Measurements from ENCODE around the gene ABHD15. TPM values are rescaled to one million over a fixed set of nuclear protein-coding genes. Genes with fewer than 3 reads are reported as not detected.

The ABHD15 gene
- total RNA-seq, 1 donor from 2014 or later: 11.6 TPM

- peak; percentile 80 for DNase-seq (ENCODE audit: extremely low spot score, unreplicated experiment)
- Mint-ChIP-seq H3K36me3 (peaks cover 6% of the 10 kb centered on the region), H3K27ac (peak overlapping the region; percentile 48), H3K27me3 (peaks cover 6% of the 10 kb centered on the region), H3K4me1 (ENCODE audit: unreplicated experiment) (peaks cover 7% of the 10 kb centered on the region), H3K9me3 (no peaks in the 10 kb centered on the region), H3K4me3 (no peak overlapping the region)
- TF ChIP-seq CTCF (conservative IDR thresholded peaks at IDR 0.05): peak; percentile 84
Measured at GRCh38 chr17:29572691-29573557, 6.1 kb upstream of the ABHD15 start.

GRCh38 chr17:29571883-29572681, 5.2 kb upstream of the ABHD15 start:
- H3K4me3 Mint-ChIP-seq: no peak overlapping the region
- peak; percentile 65 for DNase-seq (ENCODE audit: extremely low spot score, unreplicated experiment)
- H3K4me1 Mint-ChIP-seq (ENCODE audit: unreplicated experiment): peaks cover 7% of the 10 kb centered on the region
- peaks cover 6% of the 10 kb centered on the region for H3K27me3 Mint-ChIP-seq
- TF ChIP-seq CTCF (conservative IDR thresholded peaks at IDR 0.05): no peak
- no peak overlapping the region for H3K27ac Mint-ChIP-seq
- H3K9me3 Mint-ChIP-seq: no peaks in the 10 kb centered on the region
- H3K36me3 Mint-ChIP-seq: peaks cover 6% of the 10 kb centered on the region

GRCh38 chr17:29571486-29571882, 4.6 kb upstream of the ABHD15 start:
- H3K27ac Mint-ChIP-seq: no peak overlapping the region
- no peak for TF ChIP-seq CTCF (conservative IDR thresholded peaks at IDR 0.05)
- H3K9me3 Mint-ChIP-seq: no peaks in the 10 kb centered on the region
- peaks cover 6% of the 10 kb centered on the region for H3K36me3 Mint-ChIP-seq
- no peak overlapping the region for H3K4me3 Mint-ChIP-seq
- H3K4me1 Mint-ChIP-seq (ENCODE audit: unreplicated experiment): peaks cover 7% of the 10 kb centered on the region
- DNase-seq (ENCODE audit: extremely low spot score, unreplicated experiment): no peak
- H3K27me3 Mint-ChIP-seq: peaks cover 6% of the 10 kb centered on the region

GRCh38 chr17:29570521-29570920, 3.7 kb upstream of the ABHD15 start:
- DNase-seq (ENCODE audit: extremely low spot score, unreplicated experiment): peak; percentile 58
- Mint-ChIP-seq H3K36me3 (peaks cover 6% of the 10 kb centered on the region), H3K4me3 (peak overlapping the region; percentile 57), H3K27me3 (peaks cover 13% of the 10 kb centered on the region), H3K9me3 (no peaks in the 10 kb centered on the region), H3K27ac (peak overlapping the region; percentile 21), H3K4me1 (ENCODE audit: unreplicated experiment) (peaks cover 11% of the 10 kb centered on the region)
- no peak for TF ChIP-seq CTCF (conservative IDR thresholded peaks at IDR 0.05)

- Mint-ChIP-seq H3K27me3 (peaks cover 21% of the 10 kb centered on the region), H3K27ac (peak overlapping the region; percentile 88), H3K36me3 (peaks cover 6% of the 10 kb centered on the region), H3K9me3 (no peaks in the 10 kb centered on the region), H3K4me1 (ENCODE audit: unreplicated experiment) (peaks cover 11% of the 10 kb centered on the region), H3K4me3 (peak overlapping the region; percentile 95)
- DNase-seq (ENCODE audit: extremely low spot score, unreplicated experiment): peak; percentile 67
- no peak for TF ChIP-seq CTCF (conservative IDR thresholded peaks at IDR 0.05)
Measured at GRCh38 chr17:29569245-29569950, 2.6 kb upstream of the ABHD15 start.

All from type B pancreatic cell (in vitro differentiated cells).